DMS53 treated with DMSO at 0.1 percent for 48 hours (cell line): Measurements from ENCODE around the gene EXD3.
"Not testable (repeated sequence)": the region's sequence is repeated elsewhere in the genome, so short reads cannot be mapped to it uniquely, and the experiment has no call there.

Experiments used
- DNase-seq: peaks from one replicate; lab custom pipeline; 2025; ENCODE audit not compliant: unreplicated experiment; lab: John Stamatoyannopoulos, UW

The EXD3 gene

DNA sequence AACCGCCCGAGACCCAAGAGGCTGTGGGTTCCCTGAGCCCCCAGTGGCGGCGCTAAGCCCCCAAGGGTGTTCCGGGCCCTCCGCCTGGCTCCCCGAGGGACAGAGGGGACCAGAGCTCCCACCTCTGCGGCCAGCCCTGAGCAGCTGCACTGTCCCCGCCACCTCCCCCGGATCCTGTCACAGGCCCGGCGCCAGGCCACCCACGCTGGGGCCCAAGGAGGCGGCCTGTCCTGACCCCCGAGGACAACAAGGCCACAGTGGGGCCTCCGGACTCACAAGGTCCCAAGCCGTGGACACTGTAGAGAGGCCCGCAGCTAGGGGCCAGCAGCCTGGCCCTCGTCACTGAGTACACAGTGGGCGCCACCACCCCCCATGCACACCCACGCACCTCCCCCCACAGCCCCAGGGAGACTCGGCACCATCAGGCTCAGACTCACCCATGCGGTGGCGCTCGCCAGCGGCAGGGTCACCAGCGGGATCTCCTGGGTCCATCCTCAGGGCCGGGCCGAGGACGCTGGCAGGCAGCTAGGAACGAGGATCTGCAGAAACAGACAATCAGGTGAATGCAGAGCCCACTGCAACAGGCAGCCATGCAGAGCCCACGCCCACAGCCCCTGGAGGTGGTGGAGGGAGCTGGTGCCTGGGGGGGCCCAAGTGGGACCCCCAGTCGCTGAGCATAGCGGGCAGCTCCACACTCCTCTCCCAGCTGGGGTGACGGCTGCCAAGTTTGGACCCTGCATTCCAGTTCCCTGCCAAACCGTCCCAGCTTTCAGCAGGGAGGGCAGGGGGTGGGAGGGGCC, 27.9 kb downstream of the EXD3 start:
- no peak for DNase-seq

- DNase-seq, result no peak
Observed at GRCh38 chr9:137393176-137394150, 29.5 kb downstream of the EXD3 start.

DNA sequence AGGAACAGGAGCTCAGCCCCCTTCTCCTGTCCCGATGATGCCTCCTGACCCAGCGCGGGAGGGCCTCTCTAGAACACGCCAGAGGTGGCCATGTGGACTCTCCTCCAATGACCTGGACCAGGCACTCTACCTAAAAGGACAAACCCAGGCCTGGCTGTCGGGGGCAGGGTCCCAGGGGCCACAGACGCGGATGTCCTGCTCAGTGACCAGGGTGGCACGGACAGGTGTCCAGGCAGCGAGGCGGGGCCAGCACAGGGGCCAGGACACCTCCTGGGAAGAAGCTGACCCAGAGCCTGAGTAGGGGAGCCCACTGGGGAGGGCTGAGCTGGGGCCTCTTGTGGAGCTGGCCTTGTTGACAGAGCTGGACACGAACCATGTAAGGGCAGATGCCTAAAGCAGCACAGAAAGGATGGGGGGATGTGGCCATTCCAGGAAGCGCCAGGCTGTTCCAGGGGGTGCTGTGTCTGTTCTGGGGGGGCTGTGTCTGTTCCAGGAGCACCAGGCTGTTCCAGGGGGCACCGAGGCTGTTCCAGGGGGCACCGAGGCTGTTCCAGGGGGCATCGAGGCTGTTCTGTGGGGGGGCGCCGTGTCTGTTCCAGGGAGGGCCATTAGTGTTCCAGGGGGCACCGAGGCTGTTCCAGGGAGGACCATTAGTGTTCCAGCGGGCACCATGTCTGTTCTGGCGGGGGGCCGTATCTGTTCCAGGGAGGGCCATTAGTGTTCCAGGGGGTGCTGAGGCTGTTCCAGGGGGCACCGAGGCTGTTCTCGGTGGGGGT, 30.5 kb downstream of the EXD3 start:
- no peak for DNase-seq

DNA sequence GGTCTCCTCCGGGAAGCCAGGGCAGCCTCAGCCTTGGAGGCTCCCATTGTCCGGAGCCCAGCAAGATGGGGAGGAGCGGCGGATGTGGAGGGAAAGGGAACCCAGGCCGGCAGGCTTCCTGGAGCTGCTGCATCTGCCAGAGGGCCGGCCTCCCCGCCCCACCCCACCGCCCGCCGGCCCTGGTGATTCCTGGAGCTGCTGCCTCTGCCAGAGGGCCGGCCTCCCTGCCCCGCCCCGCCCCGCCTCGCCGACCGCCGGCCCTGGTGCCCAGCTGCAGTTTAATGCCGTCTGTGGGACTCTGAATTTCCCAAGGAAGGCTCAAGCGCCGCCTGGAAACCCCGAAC, 31.6 kb downstream of the EXD3 start:
- peak; percentile 65 for DNase-seq

DNA sequence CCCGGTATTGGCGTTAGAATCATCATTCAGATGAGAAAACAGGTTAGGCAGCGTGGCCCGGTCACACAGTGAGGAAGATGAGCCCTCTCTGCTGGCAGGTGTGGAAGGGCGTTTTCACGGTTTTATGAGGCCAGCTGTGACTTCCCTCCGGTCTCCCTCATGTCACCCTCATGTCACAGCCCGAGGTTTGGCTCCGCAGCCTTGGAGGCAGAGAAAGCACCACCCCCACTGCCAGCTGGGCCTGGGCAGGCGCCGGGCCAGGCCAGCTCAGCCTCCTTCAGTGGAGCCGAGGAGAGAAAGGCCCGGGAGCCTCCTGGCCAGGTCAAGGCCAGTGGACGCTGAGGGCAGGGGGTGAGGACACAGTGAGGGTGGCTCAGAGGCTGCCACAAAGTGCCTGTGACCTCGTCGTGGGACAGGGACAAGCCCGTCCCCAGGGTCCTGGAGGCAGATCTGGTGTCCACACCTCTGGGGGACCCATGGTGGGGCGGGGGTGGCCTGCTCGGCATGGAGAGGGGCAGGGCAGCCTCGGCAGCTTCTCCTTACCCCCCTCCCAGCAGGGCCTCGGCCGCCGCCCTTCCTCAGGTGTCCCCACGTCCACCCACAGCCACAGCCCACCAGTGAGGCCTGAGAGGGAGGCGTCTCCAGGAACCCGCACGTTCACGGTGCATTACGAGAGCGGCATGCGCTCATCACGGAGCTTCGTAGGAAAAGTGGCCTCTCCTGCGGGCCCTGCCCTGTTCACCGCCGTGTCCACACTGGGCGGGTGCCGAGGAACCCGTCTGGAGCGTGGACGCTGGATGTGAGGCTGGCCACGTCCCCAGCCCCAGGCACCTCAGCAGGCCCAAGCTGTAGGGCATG, 32.2 kb downstream of the EXD3 start:
- DNase-seq, result peak; percentile 91

DNA sequence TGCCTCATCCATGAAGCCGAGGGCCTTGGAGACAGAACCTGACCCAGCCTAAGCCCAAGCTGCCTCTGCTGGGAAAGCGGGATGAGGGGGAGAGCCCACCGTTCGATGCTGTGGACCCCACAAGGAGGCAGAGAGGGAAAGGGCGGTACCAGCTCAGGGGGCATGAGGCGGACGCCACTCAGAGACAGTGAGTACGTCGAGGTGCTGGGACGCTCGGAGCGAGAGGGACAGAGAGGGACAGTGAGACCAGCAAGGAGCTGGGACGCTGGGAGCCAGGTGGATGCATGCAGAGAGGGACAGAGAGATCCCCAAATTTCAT, 33.6 kb downstream of the EXD3 start:
- DNase-seq, result no peak

DNA sequence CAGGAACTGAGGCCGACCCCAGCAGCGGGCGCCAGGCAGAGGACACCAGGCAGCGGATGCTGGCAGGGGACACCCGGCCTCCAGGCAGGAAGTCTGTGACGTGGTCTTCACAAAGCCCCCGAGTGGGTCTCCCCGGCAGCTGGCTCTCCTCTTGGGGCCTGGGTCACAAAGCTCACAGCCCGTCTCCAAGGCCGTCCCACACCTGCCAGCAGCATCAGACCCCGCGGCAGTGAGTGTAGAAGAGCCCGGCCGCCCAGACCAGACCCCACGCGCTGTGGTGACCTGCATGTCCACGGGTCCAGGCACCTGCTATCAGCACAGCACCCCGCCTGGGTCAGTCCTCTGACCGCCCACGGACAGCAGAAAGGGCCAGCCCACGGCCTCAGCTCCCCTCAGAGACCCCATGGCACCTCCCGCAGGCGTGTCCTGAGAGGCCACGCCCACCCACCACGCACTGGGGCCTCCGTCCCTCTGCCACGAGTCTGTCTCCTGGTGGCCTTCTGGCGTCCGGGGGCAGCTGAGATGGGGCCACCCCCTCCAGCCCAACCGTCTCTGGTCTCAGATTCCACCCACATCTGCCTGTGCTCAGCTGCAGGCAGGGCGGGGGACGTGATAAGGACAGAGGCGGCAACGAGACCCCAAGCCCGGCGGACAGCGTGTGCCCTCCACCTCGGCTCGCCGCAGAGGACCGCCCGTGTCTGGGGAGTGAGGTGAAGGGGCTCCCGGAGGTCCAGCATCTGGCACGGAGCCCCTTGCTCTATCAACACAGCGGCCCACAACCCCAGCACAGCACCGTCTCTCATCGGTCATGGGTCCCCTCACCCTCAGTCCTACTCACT, 34.2 kb downstream of the EXD3 start:
- DNase-seq, result no peak

DNA sequence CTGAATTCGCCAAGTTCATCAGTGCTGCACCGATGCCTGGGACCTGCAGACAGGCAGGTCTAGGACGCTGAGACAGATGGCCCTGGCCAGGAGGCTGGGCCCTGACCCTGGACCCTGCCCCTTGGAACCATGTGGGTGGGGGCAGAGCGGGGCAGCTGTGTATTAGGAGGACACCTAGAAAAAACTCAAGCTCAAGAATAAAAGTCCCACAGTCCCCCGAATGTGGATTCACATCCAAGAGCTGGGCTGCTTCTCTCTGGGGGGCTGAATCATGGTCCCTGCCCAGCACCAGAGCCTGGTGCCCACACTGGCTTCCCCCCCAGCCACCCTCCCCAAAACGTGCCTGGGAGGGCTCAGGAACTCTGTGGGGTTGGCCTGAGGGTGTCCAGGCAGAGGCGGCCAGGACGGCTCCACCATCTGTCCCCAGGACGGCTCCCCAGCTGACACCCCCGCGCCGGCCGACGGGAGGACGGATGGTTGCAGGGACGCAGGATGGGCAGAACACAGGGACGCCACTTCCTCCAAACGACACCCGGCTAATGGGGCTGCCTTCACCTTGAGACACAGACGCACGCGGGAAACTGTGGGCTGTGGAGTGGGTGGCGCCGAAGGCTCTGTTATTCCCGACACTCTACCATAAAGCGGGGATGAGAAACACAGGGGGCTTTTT, 34.9 kb downstream of the EXD3 start:
- DNase-seq, result no peak

DNA sequence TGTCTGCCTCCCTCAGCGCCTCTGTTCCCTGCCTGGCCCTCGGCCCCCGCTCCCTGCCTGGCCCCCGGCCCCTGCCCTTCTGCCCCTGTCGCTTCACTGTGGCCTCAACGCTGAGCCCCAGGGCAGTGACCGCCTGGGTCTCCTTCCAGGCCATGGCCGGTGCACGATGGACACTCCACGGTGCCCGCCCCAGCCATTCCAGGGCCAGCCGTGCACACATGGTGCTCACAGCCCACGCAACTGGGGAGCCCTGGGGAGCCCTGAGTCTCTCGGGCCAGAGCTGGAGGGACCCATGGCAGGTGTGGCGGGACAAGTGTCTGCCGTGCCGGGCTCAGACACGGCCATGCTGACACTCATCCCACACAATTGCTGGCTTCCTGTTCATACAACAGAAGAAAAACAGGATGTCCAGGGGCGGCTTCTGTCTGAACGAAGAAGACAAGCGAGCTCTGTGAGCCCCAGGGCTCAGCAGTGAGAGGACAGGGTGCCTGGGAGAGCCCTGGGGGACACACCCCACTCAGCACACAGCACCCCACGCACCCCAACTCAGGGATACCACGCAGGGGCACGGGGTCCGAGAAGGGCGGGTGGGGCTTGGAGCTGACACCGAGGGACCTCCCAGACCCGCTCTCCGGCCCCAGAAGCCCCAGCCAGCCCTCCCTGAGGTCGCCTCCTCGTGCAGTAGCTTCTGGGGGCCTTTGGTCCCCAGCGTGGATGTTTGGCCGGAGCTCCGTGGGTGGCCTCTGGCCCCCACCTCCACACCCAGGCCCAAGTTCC, 35.7 kb downstream of the EXD3 start:
- no peak for DNase-seq

DNA sequence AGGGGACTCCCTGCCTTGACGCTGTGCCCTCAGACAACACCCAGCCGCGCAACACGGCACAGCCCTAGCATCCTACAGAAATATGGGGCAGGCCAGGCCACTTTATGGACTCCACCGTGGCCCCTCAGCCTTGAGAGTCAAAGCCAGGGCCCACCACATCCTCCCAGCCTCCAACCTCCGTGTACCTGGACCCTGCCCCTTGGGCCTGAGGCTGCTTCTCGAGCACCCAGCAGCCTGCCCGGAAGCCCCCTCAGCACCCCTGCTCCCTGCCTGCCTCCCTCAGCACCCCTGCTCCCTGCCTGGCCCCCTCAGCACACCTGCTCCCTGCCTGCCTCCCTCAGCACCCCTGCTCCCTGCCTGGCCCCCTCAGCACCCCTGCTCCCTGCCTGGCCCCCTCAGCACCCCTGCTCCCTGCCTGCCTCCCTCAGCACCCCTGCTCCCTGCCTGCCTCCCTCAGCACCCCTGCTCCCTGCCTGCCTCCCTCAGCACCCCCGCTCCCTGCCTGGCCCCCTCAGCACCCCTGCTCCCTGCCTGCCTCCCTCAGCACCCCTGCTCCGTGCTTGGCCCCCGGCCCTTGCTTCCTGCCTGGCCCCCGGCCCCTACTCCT, 36.4 kb downstream of the EXD3 start:
- not testable (repeated sequence) for DNase-seq

- no peak for DNase-seq
Observed at GRCh38 chr9:137385061-137385655, 37.8 kb downstream of the EXD3 start.

- DNase-seq, result no peak
Observed at GRCh38 chr9:137383784-137384756, 38.9 kb downstream of the EXD3 start.

GRCh38 chr9:137383081-137383783, 39.7 kb downstream of the EXD3 start:
- DNase-seq, result no peak

DNA sequence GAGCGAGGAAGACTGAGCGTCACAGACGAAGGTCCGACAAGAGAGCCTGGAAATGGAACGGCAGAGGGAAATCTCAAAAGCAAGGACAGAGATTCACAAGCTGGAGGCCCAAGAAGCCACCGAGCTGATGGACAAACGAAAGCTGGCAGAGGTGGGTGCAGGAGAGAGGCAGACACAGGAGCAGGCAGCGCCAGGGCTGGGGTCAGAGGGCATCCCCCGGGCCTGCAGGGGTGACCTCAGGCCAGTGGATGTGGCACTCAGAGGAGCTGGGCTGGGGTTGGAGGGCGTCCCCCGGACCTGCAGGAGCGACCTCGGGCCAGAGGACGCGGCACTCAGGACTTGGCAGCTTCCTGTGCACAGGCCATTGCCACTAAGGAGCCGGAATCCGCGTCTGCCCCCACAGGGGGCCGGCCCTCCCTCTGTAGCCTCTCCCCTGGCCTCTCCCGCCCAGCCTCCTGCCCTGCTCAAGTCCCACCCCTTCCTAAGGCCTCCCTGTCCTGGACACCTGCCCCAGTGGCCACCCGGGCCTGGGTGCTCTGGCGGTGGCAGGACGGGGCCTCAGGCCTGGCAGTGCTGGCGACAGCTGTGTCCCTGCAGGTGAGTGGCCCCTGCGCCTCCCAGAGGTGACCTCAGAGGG, 40.4 kb downstream of the EXD3 start:
- DNase-seq, result no peak
